GM19025 (cell line): ENCODE data around the gene CDC37L1.
"Not testable (repeated sequence)": the region's sequence is repeated elsewhere in the genome, so short reads cannot be mapped to it uniquely, and the experiment has no call there.

Experiments used
- ATAC-seq: cut with Tn5 transposase; IDR thresholded peaks from one replicate; pipeline ENCODE4 v1.9.1; 2021; ENCODE audit warnings: mild to moderate bottlenecking, low read depth, moderate library complexity; ENCODE audit not compliant: unreplicated experiment

CDC37L1 gene

GRCh38 chr9:4746278-4747030 is 67.1 kb downstream of the CDC37L1 start:
- ATAC-seq, result no peak

- ATAC-seq, result no peak
These were observed 69.2 kb downstream of the CDC37L1 start for GRCh38 chr9:4748612-4749011.

GRCh38 chr9:4750023-4750673 is 70.8 kb downstream of the CDC37L1 start:
- ATAC-seq, result no peak

- ATAC-seq, result not testable (repeated sequence)
These were observed 75.2 kb downstream of the CDC37L1 start for GRCh38 chr9:4754530-4754929.

- ATAC-seq, result no peak
These were observed 75.7 kb downstream of the CDC37L1 start for GRCh38 chr9:4755026-4755609.

GRCh38 chr9:4756420-4756819 is 77.1 kb downstream of the CDC37L1 start:
- no peak for ATAC-seq
